ENCODE results near the gene GRK2.
A peak's percentile ranks its signal among the peaks of the same experiment; 100 is the strongest.

The GRK2 gene

GRCh38 chr11:67286621-67287333 is 20.5 kb downstream of the GRK2 start:
- peaks cover 54% of the 10 kb centered on the region for H3K36me3 ChIP-seq (replicated peaks)
- in situ Hi-C loops (cut with HindIII; ENCODE audit: low pct_ligation_motif_present, low sequenced_read_pairs): no loop called here
- no peak overlapping the region for H3K4me3 ChIP-seq (ENCODE audit: low read depth, low read length)
- DNase-seq: no peak
- no peaks in the 10 kb centered on the region for H3K27me3 ChIP-seq (replicated peaks)
- no peak overlapping the region for H3K27ac ChIP-seq
- peak; percentile 33 for TF ChIP-seq CTCF (IDR thresholded peaks at IDR 0.05; ENCODE audit: low read depth, low read length, missing control alignments)

- no peak for TF ChIP-seq CTCF (IDR thresholded peaks at IDR 0.05; ENCODE audit: low read depth, low read length, missing control alignments)
- peaks cover 52% of the 10 kb centered on the region for H3K36me3 ChIP-seq (replicated peaks)
- DNase-seq: no peak
- no peaks in the 10 kb centered on the region for H3K27me3 ChIP-seq (replicated peaks)
- H3K27ac ChIP-seq: peak overlapping the region; percentile 88
- no peak overlapping the region for H3K4me3 ChIP-seq (ENCODE audit: low read depth, low read length)
- in situ Hi-C loops (cut with HindIII; ENCODE audit: low pct_ligation_motif_present, low sequenced_read_pairs): no loop called here
Observed at GRCh38 chr11:67287355-67288197, 21.3 kb downstream of the GRK2 start.

- Histone ChIP-seq H3K27ac (peak overlapping the region; percentile 88), H3K4me3 (ENCODE audit: low read depth, low read length) (peak overlapping the region; percentile 69), H3K27me3 (replicated peaks) (no peaks in the 10 kb centered on the region), H3K36me3 (replicated peaks) (peaks cover 47% of the 10 kb centered on the region)
- DNase-seq: no peak
- in situ Hi-C loops (cut with HindIII; ENCODE audit: low pct_ligation_motif_present, low sequenced_read_pairs): no loop called here
- no peak for TF ChIP-seq CTCF (IDR thresholded peaks at IDR 0.05; ENCODE audit: low read depth, low read length, missing control alignments)
Observed at GRCh38 chr11:67288198-67288451, 21.9 kb downstream of the GRK2 start.

GRCh38 chr11:67288452-67289225 is 22.4 kb downstream of the GRK2 start:
- Histone ChIP-seq H3K27ac (peak overlapping the region; percentile 88), H3K36me3 (replicated peaks) (peaks cover 44% of the 10 kb centered on the region), H3K27me3 (replicated peaks) (no peaks in the 10 kb centered on the region), H3K4me3 (ENCODE audit: low read depth, low read length) (peak overlapping the region; percentile 69)
- DNase-seq: peak; percentile 87
- in situ Hi-C loops (cut with HindIII; ENCODE audit: low pct_ligation_motif_present, low sequenced_read_pairs): no loop called here
- TF ChIP-seq CTCF (IDR thresholded peaks at IDR 0.05; ENCODE audit: low read depth, low read length, missing control alignments): peak; percentile 9

GRCh38 chr11:67289226-67289650 is 23.0 kb downstream of the GRK2 start, which contains the start of gene ANKRD13D:
Gene ANKRD13D, plus strand, starts transcription at chr11:67289303. Its CDS starts 158 bp downstream, at chr11:67289461.
- peaks cover 43% of the 10 kb centered on the region for H3K36me3 ChIP-seq (replicated peaks)
- TF ChIP-seq CTCF (IDR thresholded peaks at IDR 0.05; ENCODE audit: low read depth, low read length, missing control alignments): no peak
- H3K4me3 ChIP-seq (ENCODE audit: low read depth, low read length): peak within 1 kb of the TSS; percentile 76
- no peaks in the 10 kb centered on the region for H3K27me3 ChIP-seq (replicated peaks)
- peak within 1 kb of the TSS; percentile 88 for H3K27ac ChIP-seq
- no peak for DNase-seq
- in situ Hi-C loops (cut with HindIII; ENCODE audit: low pct_ligation_motif_present, low sequenced_read_pairs): no loop called here
